ENCODE measurements around the gene C12orf75. TPM values are rescaled to one million over a fixed set of nuclear protein-coding genes. Genes with fewer than 3 reads are reported as not detected.

Gene C12orf75
- total RNA-seq, 1 experiment from 2014 or later, result 173 TPM

DNA sequence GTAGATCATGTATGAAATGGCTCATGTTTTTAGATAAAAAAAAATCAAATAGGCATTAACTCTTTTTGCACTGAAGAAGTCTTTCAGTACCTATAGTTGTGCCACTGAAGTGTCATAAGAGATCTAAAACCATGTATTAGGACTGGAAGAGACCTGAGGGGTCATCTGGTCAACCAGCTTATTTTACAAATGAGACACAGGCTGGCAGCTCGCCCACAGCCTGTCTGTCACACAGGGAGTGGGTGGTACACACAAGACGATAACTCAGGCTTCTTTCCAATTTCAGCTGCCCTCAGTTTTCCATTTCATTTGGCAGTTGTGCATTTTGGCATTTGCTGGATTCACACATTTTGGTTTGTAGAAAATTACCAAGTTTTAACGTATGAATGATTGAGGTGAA is 34.7 kb downstream of the C12orf75 start:
- ChIA-PET CTCF (no interaction called here), POLR2A (no interaction called here)
- H3K36me3 Mint-ChIP-seq (ENCODE audit: insufficient read depth, unreplicated experiment), result peaks cover 53% of the 10 kb centered on the region
- intact Hi-C loops (cut with micrococcal nuclease; ENCODE audit: unreplicated experiment), result loop anchor here (5.0 kb wide), 1 partner anchor 33 kb away; the partner anchor contains the start of gene C12orf75
- H3K27ac Mint-ChIP-seq (ENCODE audit: unreplicated experiment), result no peak overlapping the region
- H3K4me3 Mint-ChIP-seq (ENCODE audit: unreplicated experiment), result no peak overlapping the region
- H3K4me1 ChIP-seq, result no peaks in the 10 kb centered on the region
- no peaks in the 10 kb centered on the region for H3K27me3 ChIP-seq (replicated peaks; ENCODE audit: control insufficient read depth, insufficient read depth, low read length)
- H3K9me3 ChIP-seq, result no peaks in the 10 kb centered on the region
- no peak for DNase-seq
- no peaks in the 10 kb centered on the region for H3K36me3 ChIP-seq (ENCODE audit: control insufficient read depth, insufficient read depth, low read length)
- H3K4me1 Mint-ChIP-seq (ENCODE audit: low read depth, unreplicated experiment), result no peaks in the 10 kb centered on the region
- H3K4me3 ChIP-seq (ENCODE audit: low read depth, low read length), result no peak overlapping the region
- H3K9me3 Mint-ChIP-seq (ENCODE audit: unreplicated experiment), result no peaks in the 10 kb centered on the region
- no TSS peak for BruUV-seq (replicated peaks)
- TF ChIP-seq CTCF (IDR thresholded peaks at IDR 0.05; ENCODE audit: insufficient read depth in 1 of 2, low read depth in 1 of 2, low read length in 1 of 2, severe bottlenecking in 1 of 2, unreplicated experiment in 1 of 2), result no peak
- no peaks in the 10 kb centered on the region for H3K27me3 Mint-ChIP-seq (ENCODE audit: insufficient read depth, unreplicated experiment)

DNA sequence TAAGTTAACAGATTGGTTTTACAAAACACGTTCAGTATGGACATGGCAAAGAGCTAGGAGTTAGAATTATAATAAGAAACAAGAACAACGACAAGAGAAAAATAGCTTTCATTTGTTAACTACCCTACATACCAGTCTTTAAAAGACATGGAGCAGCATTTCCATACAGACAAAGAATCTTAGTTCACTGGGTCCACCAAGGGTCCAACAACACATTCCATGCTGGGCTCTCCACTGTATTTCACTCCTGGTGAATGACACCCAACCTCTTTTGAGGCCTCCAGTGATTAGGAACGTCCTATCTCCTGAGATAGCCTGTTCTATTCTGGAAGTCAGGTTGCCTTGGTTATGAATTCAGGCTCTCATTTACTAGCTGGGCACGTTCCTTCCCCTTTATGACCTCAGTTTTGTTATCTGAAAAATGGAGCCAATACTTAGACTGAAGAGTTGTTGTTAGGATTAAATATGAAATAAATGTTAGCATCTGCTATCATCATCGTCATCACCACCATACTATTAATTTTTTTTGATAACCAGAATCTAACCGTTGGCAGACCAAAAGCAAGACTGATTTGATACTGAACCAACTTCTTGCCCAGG is 37.7 kb downstream of the C12orf75 start:
- Mint-ChIP-seq H3K4me1 (ENCODE audit: low read depth, unreplicated experiment) (no peaks in the 10 kb centered on the region), H3K9me3 (ENCODE audit: unreplicated experiment) (no peaks in the 10 kb centered on the region), H3K4me3 (ENCODE audit: unreplicated experiment) (no peak overlapping the region), H3K27me3 (ENCODE audit: insufficient read depth, unreplicated experiment) (no peaks in the 10 kb centered on the region), H3K36me3 (ENCODE audit: insufficient read depth, unreplicated experiment) (peaks cover 53% of the 10 kb centered on the region), H3K27ac (ENCODE audit: unreplicated experiment) (no peak overlapping the region)
- BruUV-seq (replicated peaks), result no TSS peak
- POLR2A ChIA-PET, result no interaction called here
- Histone ChIP-seq H3K4me1 (no peaks in the 10 kb centered on the region), H3K27me3 (replicated peaks; ENCODE audit: control insufficient read depth, insufficient read depth, low read length) (no peaks in the 10 kb centered on the region), H3K9me3 (no peaks in the 10 kb centered on the region), H3K4me3 (ENCODE audit: low read depth, low read length) (no peak overlapping the region), H3K36me3 (ENCODE audit: control insufficient read depth, insufficient read depth, low read length) (no peaks in the 10 kb centered on the region)
- DNase-seq, result no peak
- intact Hi-C loops (cut with micrococcal nuclease; ENCODE audit: unreplicated experiment), result loop anchor here (5.0 kb wide), 1 partner anchor 36 kb away; the partner anchor contains the start of gene C12orf75
- no peak for TF ChIP-seq CTCF (IDR thresholded peaks at IDR 0.05; ENCODE audit: insufficient read depth in 1 of 2, low read depth in 1 of 2, low read length in 1 of 2, severe bottlenecking in 1 of 2, unreplicated experiment in 1 of 2)
- CTCF ChIA-PET, result no interaction called here

GRCh38 chr12:105369014-105369413 is 38.5 kb downstream of the C12orf75 start:
- H3K27me3 ChIP-seq (replicated peaks; ENCODE audit: control insufficient read depth, insufficient read depth, low read length), result no peaks in the 10 kb centered on the region
- no peaks in the 10 kb centered on the region for H3K4me1 ChIP-seq
- TF ChIP-seq CTCF (IDR thresholded peaks at IDR 0.05; ENCODE audit: insufficient read depth in 1 of 2, low read depth in 1 of 2, low read length in 1 of 2, severe bottlenecking in 1 of 2, unreplicated experiment in 1 of 2), result no peak
- H3K27me3 Mint-ChIP-seq (ENCODE audit: insufficient read depth, unreplicated experiment), result no peaks in the 10 kb centered on the region
- POLR2A ChIA-PET, result no interaction called here
- H3K4me1 Mint-ChIP-seq (ENCODE audit: low read depth, unreplicated experiment), result no peaks in the 10 kb centered on the region
- peaks cover 61% of the 10 kb centered on the region for H3K36me3 Mint-ChIP-seq (ENCODE audit: insufficient read depth, unreplicated experiment)
- H3K4me3 ChIP-seq (ENCODE audit: low read depth, low read length), result no peak overlapping the region
- no peaks in the 10 kb centered on the region for H3K9me3 Mint-ChIP-seq (ENCODE audit: unreplicated experiment)
- H3K36me3 ChIP-seq (ENCODE audit: control insufficient read depth, insufficient read depth, low read length), result no peaks in the 10 kb centered on the region
- no peak overlapping the region for H3K4me3 Mint-ChIP-seq (ENCODE audit: unreplicated experiment)
- no peak overlapping the region for H3K27ac Mint-ChIP-seq (ENCODE audit: unreplicated experiment)
- CTCF ChIA-PET, result interaction anchor here (0.6 kb wide), 1 partner anchor 92 kb away, joined by 3 read pairs; no protein-coding TSS in a partner anchor
- no TSS peak for BruUV-seq (replicated peaks)
- intact Hi-C loops (cut with micrococcal nuclease; ENCODE audit: unreplicated experiment), result loop anchor here (5.0 kb wide), 1 partner anchor 37 kb away; the partner anchor contains the start of gene C12orf75
- no peaks in the 10 kb centered on the region for H3K9me3 ChIP-seq
- DNase-seq, result no peak
